Gastroesophageal sphincter (tissue), 4 donors: ENCODE measurements around the gene ZNF787. TPM values are rescaled to one million over a fixed set of nuclear protein-coding genes. Genes with fewer than 3 reads are reported as not detected.

Experiments used
- ATAC-seq: fragments of 150-250 bp; one replicate; pipeline ENCODE4 v1.9.1; 2016; ENCODE audit warnings: mild to moderate bottlenecking, moderate library complexity
- H3K27ac ChIP-seq, 4 donors: fragments of 200-600 bp; sonication (generic) in 3 of 4; 1 replicate in 3 of 4; 2 replicates in 1 of 4; pipeline ENCODE4 v1.5.1; 2016 to 2019
- H3K27me3 ChIP-seq: fragments of 200-600 bp; sonication (generic); one replicate; pipeline ENCODE4 v1.5.1; 2019
- H3K36me3 ChIP-seq, 2 donors: fragments of 200-600 bp; sonication (generic); one replicate each; pipeline ENCODE4 v1.5.1; 2019; ENCODE audit warnings: control low read depth in 1 of 2
- H3K4me1 ChIP-seq, 3 donors: fragments of 200-600 bp; sonication (generic); 1 replicate in 2 of 3; 2 replicates in 1 of 3; pipeline ENCODE4 v1.5.1; 2016 to 2019; ENCODE audit warnings: control low read depth in 2 of 3
- H3K4me3 ChIP-seq, 2 donors: fragments of 200-600 bp; sonication (generic); one replicate each; pipeline ENCODE4 v1.5.1; 2019; ENCODE audit warnings: mild to moderate bottlenecking in 1 of 2, moderate library complexity in 1 of 2
- H3K9me3 ChIP-seq, 3 donors: fragments of 200-600 bp; sonication (generic); one replicate each; pipeline ENCODE4 v1.5.1; 2017 to 2019; ENCODE audit warnings: control low read depth in 2 of 3
- EP300 ChIP-seq: sonication (generic); formaldehyde crosslinking; IDR thresholded peaks from one replicate; pipeline ENCODE4 v1.6.1; 2017; ENCODE audit warnings: antibody characterized with exemption, mild to moderate bottlenecking
- POLR2A ChIP-seq, 2 donors: fragments of 450-650 bp; IDR thresholded peaks; one replicate each; pipeline ENCODE4 v1.6.1; 2017; ENCODE audit warnings: antibody characterized with exemption in 2 of 2, mild to moderate bottlenecking in 2 of 2, moderate library complexity in 1 of 2
- POLR2AphosphoS5 ChIP-seq: sonication (generic); formaldehyde crosslinking; IDR thresholded peaks from one replicate; pipeline ENCODE4 v1.6.1; 2017; ENCODE audit warnings: antibody characterized with exemption
- WGBS, 2 donors: methylation state at CpG; one replicate each; pipeline ENCODE4 v1.1.5; 2018; ENCODE audit warnings: low coverage in 1 of 2; 5-methylcytosine and 5-hydroxymethylcytosine counted together
- total RNA-seq, 4 donors: library from RNA; depleted of rRNA; stranded (reverse); fragments of >200 nt; gene quantifications; one replicate each; pipeline ENCODE4 v1.1.0, GENCODE V29; 2016
- TF ChIP-seq, protein P1 (sequence below), 4 experiments: fragments of 200-600 bp in 2 of 4; fragments of 450-650 bp in 2 of 4; sonication (generic) in 1 of 4; IDR thresholded peaks; one replicate each; pipeline ENCODE4 v1.5.1; 2017 to 2019; ENCODE audit warnings: antibody characterized with exemption in 4 of 4, mild to moderate bottlenecking in 2 of 4, moderate library complexity in 2 of 4

The ZNF787 gene
- total RNA-seq, 4 donors from 2014 or later, result 18.6 to 31.8 (median 19.7) TPM

DNA sequence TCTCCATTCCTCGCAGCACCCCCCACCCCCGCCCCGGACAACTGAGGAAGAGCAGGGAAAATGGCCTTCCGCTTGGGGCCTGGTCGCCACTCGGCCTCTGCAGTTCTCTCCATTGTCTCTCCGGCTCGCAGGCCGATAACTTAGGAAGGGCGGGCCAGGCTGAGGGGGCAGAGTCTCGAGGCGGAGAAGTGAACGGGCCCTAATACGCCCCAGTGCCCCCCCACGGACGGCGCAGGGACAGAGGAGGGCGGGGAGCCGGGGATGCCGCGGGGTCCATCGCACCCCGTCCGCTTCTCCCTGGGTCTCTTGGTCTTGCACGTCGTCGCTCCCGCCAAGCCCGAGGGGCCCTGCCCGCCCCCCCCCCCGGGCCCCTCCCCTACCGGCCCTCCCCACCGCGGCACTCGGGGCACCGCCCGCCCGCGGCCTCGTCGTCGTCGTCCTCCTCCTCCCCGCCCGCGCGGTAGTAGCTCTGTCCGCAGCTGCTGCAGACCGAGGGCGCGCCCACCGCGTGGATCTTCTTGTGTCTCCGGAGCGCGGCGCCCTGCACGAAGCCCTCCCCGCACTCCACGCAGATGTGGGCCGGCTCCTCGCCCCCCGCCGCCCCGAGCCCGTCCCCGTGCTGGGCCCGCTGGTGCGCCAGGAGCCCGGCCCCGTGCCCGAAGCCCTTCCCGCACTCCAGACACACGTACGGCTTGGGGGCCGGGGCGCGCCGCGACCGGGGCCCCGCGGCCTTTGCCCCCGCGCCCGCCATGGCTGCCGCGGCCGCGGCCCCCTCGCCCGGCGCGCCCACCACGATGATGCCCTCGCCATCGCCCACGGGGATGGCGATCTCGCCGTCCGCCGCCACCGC is 33.2 kb downstream of the ZNF787 start:
- H3K27ac ChIP-seq, result no peak overlapping the region
- no peak for ATAC-seq
- 56% methylated on average over 11 of the region's 104 CpGs; no CpG with 5 or more reads in 1 of the 2 donors for WGBS, 2 donors
- TF ChIP-seq, protein P1, sequence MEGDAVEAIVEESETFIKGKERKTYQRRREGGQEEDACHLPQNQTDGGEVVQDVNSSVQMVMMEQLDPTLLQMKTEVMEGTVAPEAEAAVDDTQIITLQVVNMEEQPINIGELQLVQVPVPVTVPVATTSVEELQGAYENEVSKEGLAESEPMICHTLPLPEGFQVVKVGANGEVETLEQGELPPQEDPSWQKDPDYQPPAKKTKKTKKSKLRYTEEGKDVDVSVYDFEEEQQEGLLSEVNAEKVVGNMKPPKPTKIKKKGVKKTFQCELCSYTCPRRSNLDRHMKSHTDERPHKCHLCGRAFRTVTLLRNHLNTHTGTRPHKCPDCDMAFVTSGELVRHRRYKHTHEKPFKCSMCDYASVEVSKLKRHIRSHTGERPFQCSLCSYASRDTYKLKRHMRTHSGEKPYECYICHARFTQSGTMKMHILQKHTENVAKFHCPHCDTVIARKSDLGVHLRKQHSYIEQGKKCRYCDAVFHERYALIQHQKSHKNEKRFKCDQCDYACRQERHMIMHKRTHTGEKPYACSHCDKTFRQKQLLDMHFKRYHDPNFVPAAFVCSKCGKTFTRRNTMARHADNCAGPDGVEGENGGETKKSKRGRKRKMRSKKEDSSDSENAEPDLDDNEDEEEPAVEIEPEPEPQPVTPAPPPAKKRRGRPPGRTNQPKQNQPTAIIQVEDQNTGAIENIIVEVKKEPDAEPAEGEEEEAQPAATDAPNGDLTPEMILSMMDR (IDR thresholded peaks at IDR 0.05), result no peak
- no peak for TF ChIP-seq POLR2AphosphoS5
- TF ChIP-seq EP300, result no peak
- no peak for TF ChIP-seq POLR2A (IDR thresholded peaks at IDR 0.05)
- H3K4me1 ChIP-seq, result peaks cover 0 to 41% (median 9%) of the 10 kb centered on the region in 3 donors
- peaks cover 0 to 59% of the 10 kb centered on the region in 2 donors for H3K36me3 ChIP-seq
- H3K9me3 ChIP-seq, result no peaks in the 10 kb centered on the region
- H3K27me3 ChIP-seq, result no peaks in the 10 kb centered on the region
- H3K4me3 ChIP-seq, result no peak overlapping the region

DNA sequence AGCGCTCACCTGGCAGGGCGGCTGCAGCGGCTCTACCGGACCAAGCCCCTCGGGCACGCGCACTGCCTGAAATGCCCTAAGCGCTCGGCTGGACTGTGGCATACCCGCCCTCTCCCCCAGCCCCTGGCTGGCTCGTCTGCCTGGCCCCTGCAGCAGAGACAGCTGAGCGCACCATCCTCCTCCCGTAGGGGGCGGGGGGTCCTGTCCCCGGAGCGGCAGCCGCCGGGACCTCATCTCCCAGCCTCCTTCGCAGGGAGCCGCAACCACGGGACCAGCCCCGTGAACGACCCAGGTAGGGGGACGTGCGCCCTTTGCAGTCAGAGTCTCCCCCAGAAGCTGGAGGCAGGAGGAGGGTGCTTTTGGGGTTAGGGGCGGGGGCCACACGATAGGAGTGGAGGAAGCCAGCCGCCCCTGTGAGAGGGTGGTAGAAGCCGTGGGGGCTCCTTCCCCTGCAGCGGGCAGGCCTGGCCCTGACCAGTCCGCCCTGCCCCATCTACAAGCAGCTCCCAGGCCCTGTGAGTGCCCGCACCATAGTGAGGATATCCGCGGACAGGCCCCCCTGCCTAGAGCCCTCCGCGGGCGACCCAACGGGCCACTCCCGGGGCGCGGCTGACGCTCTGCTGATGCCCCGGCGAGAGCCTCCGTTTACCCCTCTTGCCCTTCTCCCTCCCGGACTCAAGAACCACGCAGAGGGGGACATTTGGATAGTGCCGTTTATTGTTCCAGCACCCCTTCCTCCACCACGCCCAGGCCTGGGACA is 34.2 kb downstream of the ZNF787 start:
- no peak overlapping the region for H3K4me3 ChIP-seq
- TF ChIP-seq, protein P1 (IDR thresholded peaks at IDR 0.05), result no peak
- no peak for TF ChIP-seq EP300
- TF ChIP-seq POLR2A (IDR thresholded peaks at IDR 0.05), result no peak
- no peak for TF ChIP-seq POLR2AphosphoS5
- ATAC-seq, result no peak
- H3K36me3 ChIP-seq, result peaks cover 0 to 57% of the 10 kb centered on the region in 2 donors
- H3K9me3 ChIP-seq, result no peaks in the 10 kb centered on the region
- no peaks in the 10 kb centered on the region for H3K27me3 ChIP-seq
- H3K27ac ChIP-seq, result no peak overlapping the region
- WGBS, 2 donors, result no CpG with 5 or more reads among the region's 49 CpGs
- peaks cover 0 to 35% (median 9%) of the 10 kb centered on the region in 3 donors for H3K4me1 ChIP-seq

DNA sequence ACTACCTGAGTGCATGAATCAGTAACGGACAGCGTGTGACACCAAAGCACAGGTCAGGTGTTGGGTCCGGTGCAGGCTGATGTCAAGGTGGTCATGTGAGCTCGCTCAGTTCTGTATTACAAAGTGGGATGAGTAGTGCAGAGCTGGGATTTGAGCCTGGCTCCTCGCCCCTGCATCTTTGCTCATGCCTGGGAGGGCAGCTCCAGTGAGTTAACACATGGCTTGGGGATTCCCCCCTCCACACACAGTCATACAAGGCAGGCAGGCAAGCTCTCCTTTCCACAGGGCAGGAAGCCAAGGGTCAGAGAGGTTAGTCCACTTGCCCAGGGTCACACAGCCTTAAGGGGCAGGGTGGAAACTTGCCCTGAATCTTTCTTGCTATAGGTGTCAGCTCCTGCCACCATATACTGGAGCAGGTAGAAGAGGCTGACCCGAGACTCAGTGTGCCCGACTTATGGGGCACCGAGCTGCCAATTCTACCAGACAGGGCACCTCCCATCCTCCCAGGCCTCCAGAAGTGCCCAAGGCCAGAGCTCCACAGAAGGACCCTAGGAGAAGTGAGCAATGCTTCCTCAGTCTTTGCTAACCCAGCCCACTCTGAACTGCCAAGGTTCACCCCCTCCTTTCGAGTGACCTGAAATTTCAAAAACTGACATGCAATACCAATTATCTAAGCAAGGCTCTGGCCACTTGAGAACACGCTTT is 35.4 kb downstream of the ZNF787 start:
- no peak for TF ChIP-seq EP300
- TF ChIP-seq POLR2AphosphoS5, result no peak
- TF ChIP-seq POLR2A (IDR thresholded peaks at IDR 0.05), result no peak
- TF ChIP-seq, protein P1 (IDR thresholded peaks at IDR 0.05), result no peak

DNA sequence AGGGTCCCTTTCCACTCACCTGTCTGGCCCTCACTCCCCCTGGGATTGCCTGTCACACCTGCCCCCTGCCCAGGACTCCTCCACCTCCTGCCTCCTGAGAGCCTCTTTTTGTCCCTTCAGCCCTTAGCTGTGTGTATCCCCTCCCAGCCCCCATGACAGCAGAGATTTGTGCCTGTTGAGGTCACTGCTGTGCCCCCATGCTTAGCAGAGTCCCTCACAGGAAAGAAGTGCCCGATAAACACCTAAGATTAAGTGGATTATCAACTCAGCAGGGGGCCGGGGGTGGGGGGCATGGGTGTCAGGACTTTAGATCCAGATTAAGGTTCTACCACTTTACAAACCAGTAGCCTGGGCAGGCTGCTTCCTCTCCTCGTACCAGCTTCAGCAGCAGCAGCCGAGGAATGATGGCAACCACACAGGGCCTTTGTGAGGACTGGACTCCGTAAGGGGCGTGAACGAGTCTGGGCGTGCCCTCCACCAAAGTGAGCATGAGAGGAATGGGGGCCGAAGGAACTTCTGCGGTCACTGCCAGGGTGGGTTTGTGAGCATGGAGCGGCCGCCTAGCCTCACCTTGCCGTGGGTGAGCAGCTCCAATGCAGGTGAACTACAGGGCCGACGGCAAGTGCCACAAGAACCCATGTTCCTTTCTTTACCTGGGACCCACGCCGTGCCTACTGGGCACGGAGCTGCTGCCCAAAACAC is 36.1 kb downstream of the ZNF787 start:
- ATAC-seq, result no peak
- H3K4me1 ChIP-seq, result peaks cover 0 to 28% (median 7%) of the 10 kb centered on the region in 3 donors
- no peaks in the 10 kb centered on the region for H3K9me3 ChIP-seq
- no peak overlapping the region for H3K27ac ChIP-seq
- TF ChIP-seq, protein P1 (IDR thresholded peaks at IDR 0.05), result no peak
- TF ChIP-seq POLR2A (IDR thresholded peaks at IDR 0.05), result no peak
- TF ChIP-seq POLR2AphosphoS5, result no peak
- no peak for TF ChIP-seq EP300
- no peaks in the 10 kb centered on the region for H3K27me3 ChIP-seq
- WGBS, 2 donors, result 47% methylated on average over 3 of the region's 18 CpGs; no CpG with 5 or more reads in 1 of the 2 donors
- no peak overlapping the region for H3K4me3 ChIP-seq
- H3K36me3 ChIP-seq, result peaks cover 0 to 45% of the 10 kb centered on the region in 2 donors

More for the DNA sequence above, 35.4 kb downstream of the ZNF787 start:
- Histone ChIP-seq H3K9me3 (no peaks in the 10 kb centered on the region), H3K27me3 (no peaks in the 10 kb centered on the region), H3K27ac (no peak overlapping the region), H3K36me3 (peaks cover 0 to 53% of the 10 kb centered on the region in 2 donors), H3K4me1 (peaks cover 0 to 33% (median 7%) of the 10 kb centered on the region in 3 donors), H3K4me3 (no peak overlapping the region)
- no peak for ATAC-seq
- 33 to 83% methylated on average over 1 to 2 of the region's 10 CpGs for WGBS, 2 donors
